CD4-positive, alpha-beta T cell (primary cell): ENCODE results near the gene EDEM1. TPM values are rescaled to one million over a fixed set of nuclear protein-coding genes. Genes with fewer than 3 reads are reported as not detected.
A peak's percentile ranks its signal among the peaks of the same experiment; 100 is the strongest.

Experiments
- ATAC-seq: fragments of 200-7000 bp; cut with Tn5 transposase; one replicate; pipeline ENCODE4 v1.10.0; 2022; ENCODE audit warnings: mild to moderate bottlenecking; ENCODE audit not compliant: poor library complexity
- CTCF ChIA-PET: fragments of 350-600 bp; sonication (Branson Sonifier 250); formaldehyde crosslinking; loops from one replicate; lab custom pipeline; 2021; ENCODE audit warnings: antibody characterized with exemption, inconsistent platforms; lab: Charles Lee
- POLR2A ChIA-PET: fragments of 350-600 bp; sonication (Branson Sonifier 250); formaldehyde crosslinking; loops from one replicate; lab custom pipeline; 2021; ENCODE audit warnings: antibody characterized with exemption, inconsistent platforms; lab: Charles Lee
- DNase-seq, 14 experiments: peaks; one replicate each; pipeline ENCODE4 v3.0.0-alpha.2; 2013 to 2020; ENCODE audit warnings: mixed read lengths in 2 of 14
- H3K27ac ChIP-seq, 2 donors: one replicate each; pipeline versions ENCODE4 v1.5.1 to v1.7.0; 2013; ENCODE audit warnings: low read length in 2 of 2, low read depth in 1 of 2, mild to moderate bottlenecking in 1 of 2
- H3K27me3 ChIP-seq, 2 experiments: 1 replicate in 1 of 2; 2 replicates in 1 of 2; pipeline versions ENCODE4 v1.6.1 to v1.7.0; 2013; ENCODE audit warnings: low read length in 2 of 2, control low read depth in 1 of 2, mild to moderate bottlenecking in 1 of 2, moderate library complexity in 1 of 2; ENCODE audit not compliant: insufficient read depth in 2 of 2, control insufficient read depth in 1 of 2
- H3K36me3 ChIP-seq: one replicate; pipeline ENCODE4 v1.6.1; 2013; ENCODE audit warnings: low read length, control low read depth; ENCODE audit not compliant: insufficient read depth
- H3K4me1 ChIP-seq: one replicate; pipeline ENCODE4 v1.6.1; 2013; ENCODE audit warnings: low read length, control low read depth; ENCODE audit not compliant: insufficient read depth
- H3K4me3 ChIP-seq: one replicate; pipeline ENCODE4 v1.5.1; 2013; ENCODE audit warnings: mild to moderate bottlenecking, low read length, moderate library complexity
- H3K9me3 ChIP-seq, 2 experiments: 1 replicate in 1 of 2; 2 replicates in 1 of 2; pipeline versions ENCODE4 v1.6.1 to v1.7.0; 2013; ENCODE audit warnings: low read length in 2 of 2, mild to moderate bottlenecking in 2 of 2, control low read depth in 1 of 2, moderate library complexity in 1 of 2; ENCODE audit not compliant: control insufficient read depth in 1 of 2, insufficient read depth in 1 of 2
- H3K27ac Mint-ChIP-seq: one replicate; pipeline ENCODE4 v1.8.0; 2020; ENCODE audit warnings: mixed read lengths
- H3K27me3 Mint-ChIP-seq: one replicate; pipeline ENCODE4 v1.8.0; 2021; ENCODE audit warnings: mixed read lengths
- H3K36me3 Mint-ChIP-seq: one replicate; pipeline ENCODE4 v1.8.0; 2021; ENCODE audit warnings: low read depth, mixed read lengths
- H3K4me1 Mint-ChIP-seq: one replicate; pipeline ENCODE4 v1.8.0; 2021; ENCODE audit warnings: low read depth, mixed read lengths
- H3K4me3 Mint-ChIP-seq: one replicate; pipeline ENCODE4 v1.8.0; 2020; ENCODE audit warnings: mild to moderate bottlenecking, mixed read lengths
- H3K9me3 Mint-ChIP-seq: one replicate; pipeline ENCODE4 v1.8.0; 2020; ENCODE audit warnings: mixed read lengths
- CTCF ChIP-seq: fragments of 200-600 bp; IDR thresholded peaks from one replicate; pipeline ENCODE4 v1.8.0; 2022; ENCODE audit warnings: antibody characterized with exemption, mild to moderate bottlenecking
- intact Hi-C, 2 experiments: fragments of 100-400 bp; cut with DNase I in 1 of 2; cut with micrococcal nuclease in 1 of 2; formaldehyde crosslinking; loops; one replicate each; pipeline versions ENCODE4 v1.15.1 to v1.9.0; 2023 to 2025; cut with DNase I, micrococcal nuclease
- total RNA-seq, 174 experiments: library from RNA in 2 of 174; stranded (reverse) in 2 of 174; gene quantifications; one replicate each; pipeline ENCODE4 v1.2.3 and lab custom pipeline; 2021 to 2026

EDEM1 gene
- total RNA-seq, 2 experiments from 2014 or later: 106 to 114 TPM

- ATAC-seq: no peak
- peaks cover 7% of the 10 kb centered on the region for H3K4me1 Mint-ChIP-seq
- peak overlapping the region; percentile 1 for H3K27ac Mint-ChIP-seq
- Histone ChIP-seq H3K27me3 (no peaks in the 10 kb centered on the region), H3K4me1 (no peaks in the 10 kb centered on the region), H3K9me3 (no peaks in the 10 kb centered on the region), H3K4me3 (no peak overlapping the region), H3K27ac (no peak overlapping the region), H3K36me3 (peaks cover 98% of the 10 kb centered on the region)
- no peak for DNase-seq
- ChIA-PET CTCF (no interaction called here), POLR2A (no interaction called here)
- H3K4me3 Mint-ChIP-seq: no peak overlapping the region
- H3K36me3 Mint-ChIP-seq: peaks cover 97% of the 10 kb centered on the region
- intact Hi-C loops: loop anchor here in 1 of 2 experiments (5.0 kb wide), 1 partner anchor 76 kb away; no protein-coding TSS in a partner anchor
- H3K9me3 Mint-ChIP-seq: no peaks in the 10 kb centered on the region
- no peaks in the 10 kb centered on the region for H3K27me3 Mint-ChIP-seq
- TF ChIP-seq CTCF: no peak
Observed at GRCh38 chr3:5213574-5213966, 26.1 kb downstream of the EDEM1 start.

- ATAC-seq (no peak), DNase-seq (no peak)
- CTCF ChIA-PET: no interaction called here
- intact Hi-C loops: loop anchor here in 1 of 2 experiments (5.0 kb wide), 1 partner anchor 77 kb away; no protein-coding TSS in a partner anchor
- Mint-ChIP-seq H3K27ac (peak overlapping the region; percentile 69), H3K4me3 (no peak overlapping the region), H3K9me3 (no peaks in the 10 kb centered on the region), H3K27me3 (no peaks in the 10 kb centered on the region), H3K4me1 (peaks cover 9% of the 10 kb centered on the region), H3K36me3 (peaks cover 97% of the 10 kb centered on the region)
- Histone ChIP-seq H3K27ac (no peak overlapping the region), H3K27me3 (no peaks in the 10 kb centered on the region), H3K36me3 (peaks cover 97% of the 10 kb centered on the region), H3K9me3 (no peaks in the 10 kb centered on the region), H3K4me3 (no peak overlapping the region), H3K4me1 (no peaks in the 10 kb centered on the region)
- POLR2A ChIA-PET: interaction anchor here (0.7 kb wide), 1 partner anchor 552 kb away, joined by 3 read pairs; no protein-coding TSS in a partner anchor
- TF ChIP-seq CTCF: no peak
Observed at GRCh38 chr3:5214352-5214751, 26.8 kb downstream of the EDEM1 start.

GRCh38 chr3:5217824-5218595 lies 30.5 kb downstream of the EDEM1 start:
- H3K27ac Mint-ChIP-seq: peak overlapping the region; percentile 52
- no peak overlapping the region for H3K4me3 ChIP-seq
- intact Hi-C loops: no loop called here
- H3K27ac ChIP-seq: no peak overlapping the region
- peaks cover 61% of the 10 kb centered on the region for H3K36me3 ChIP-seq
- DNase-seq (no peak), ATAC-seq (no peak)
- peaks cover 9% of the 10 kb centered on the region for H3K4me1 Mint-ChIP-seq
- H3K4me1 ChIP-seq: no peaks in the 10 kb centered on the region
- CTCF ChIA-PET: no interaction called here
- no peaks in the 10 kb centered on the region for H3K27me3 Mint-ChIP-seq
- H3K27me3 ChIP-seq: no peaks in the 10 kb centered on the region
- POLR2A ChIA-PET: interaction anchor here (1.6 kb wide), 1 partner anchor 20 kb away, joined by 6 read pairs; no protein-coding TSS in a partner anchor
- H3K36me3 Mint-ChIP-seq: peaks cover 72% of the 10 kb centered on the region
- no peaks in the 10 kb centered on the region for H3K9me3 Mint-ChIP-seq
- H3K4me3 Mint-ChIP-seq: no peak overlapping the region
- no peaks in the 10 kb centered on the region for H3K9me3 ChIP-seq
- TF ChIP-seq CTCF: no peak
